Transverse colon (tissue), 4 donors: ENCODE results near the gene BTLA. TPM values are rescaled to one million over a fixed set of nuclear protein-coding genes. Genes with fewer than 3 reads are reported as not detected.

Experiments
- DNase-seq: peaks from one replicate; pipeline ENCODE4 v3.0.0-alpha.2; 2019
- H3K27ac ChIP-seq, 4 donors: fragments of 200-600 bp; sonication (generic); 2 replicates each; pipeline ENCODE4 v1.5.1; 2016 to 2018; ENCODE audit warnings: inconsistent platforms in 4 of 4
- H3K27me3 ChIP-seq: fragments of 200-600 bp; sonication (generic); 2 replicates; pipeline ENCODE4 v1.5.1; 2017; ENCODE audit warnings: inconsistent platforms
- H3K36me3 ChIP-seq, 4 donors: fragments of 200-600 bp; sonication (generic); 2 replicates each; pipeline ENCODE4 v1.5.1; 2017 to 2019; ENCODE audit warnings: inconsistent platforms in 4 of 4
- H3K4me1 ChIP-seq, 4 donors: fragments of 200-600 bp; sonication (generic); 2 replicates each; pipeline ENCODE4 v1.5.1; 2017 to 2020; ENCODE audit warnings: inconsistent platforms in 4 of 4
- H3K4me3 ChIP-seq, 4 donors: fragments of 200-600 bp; sonication (generic); 1 replicate in 1 of 4; 2 replicates in 3 of 4; pipeline versions ENCODE4 v1.5.1 to v1.6.1; 2017 to 2019; ENCODE audit warnings: inconsistent platforms in 4 of 4
- H3K9me3 ChIP-seq, 2 donors: fragments of 200-600 bp; sonication (generic); 2 replicates each; pipeline ENCODE4 v1.5.1; 2017 to 2019; ENCODE audit warnings: inconsistent platforms in 2 of 2
- EP300 ChIP-seq: sonication (generic); formaldehyde crosslinking; IDR thresholded peaks from one replicate; pipeline ENCODE4 v1.6.1; 2017; ENCODE audit warnings: antibody characterized with exemption, low read depth
- POLR2A ChIP-seq: fragments of 450-650 bp; IDR thresholded peaks from one replicate; pipeline ENCODE4 v1.6.1; 2016; ENCODE audit warnings: antibody characterized with exemption, mild to moderate bottlenecking, moderate library complexity
- POLR2AphosphoS5 ChIP-seq, 3 donors: sonication (generic); formaldehyde crosslinking; IDR thresholded peaks; one replicate each; pipeline ENCODE4 v1.6.1; 2016; ENCODE audit warnings: antibody characterized with exemption in 3 of 3
- WGBS, 2 donors: methylation state at CpG; one replicate each; pipeline ENCODE4 v1.1.5; 2018; ENCODE audit warnings: low coverage in 1 of 2; 5-methylcytosine and 5-hydroxymethylcytosine counted together
- in situ Hi-C, 4 donors: fragments of 200-750 bp; cut with MboI; loops; one replicate each; pipeline versions ENCODE4 v1.15.0 to v1.15.1; 2017; ENCODE audit warnings: low sequenced_read_pairs in 3 of 4, low pct_ligation_motif_present in 1 of 4, low pct_unique_long_range_greater_than_20kb in 1 of 4
- intact Hi-C: fragments of 100-400 bp; cut with DNase I; formaldehyde crosslinking; loops from one replicate; pipeline ENCODE4 v1.15.1; 2023; ENCODE audit warnings: low total_unique reads
- total RNA-seq, 4 donors: library from RNA; depleted of rRNA; stranded (reverse); fragments of >200 nt; gene quantifications; one replicate each; pipeline ENCODE4 v1.1.0, GENCODE V29; 2016
- TF ChIP-seq, protein P1 (sequence below), 5 experiments: fragments of 200-600 bp in 3 of 5; fragments of 450-650 bp in 2 of 5; sonication (generic) in 3 of 5; IDR thresholded peaks; 1 replicate in 2 of 5; 2 replicates in 3 of 5; pipeline ENCODE4 v1.5.1; 2016 to 2017; ENCODE audit warnings: antibody characterized with exemption in 5 of 5, inconsistent platforms in 3 of 5, mild to moderate bottlenecking in 2 of 5, moderate library complexity in 1 of 5

The BTLA gene
- total RNA-seq, 4 donors from 2014 or later: 0.82 to 12.9 TPM; not detected in 2

GRCh38 chr3:112446343-112446742 is 52.9 kb downstream of the BTLA start:
- TF ChIP-seq POLR2A (no peak), EP300 (no peak), POLR2AphosphoS5 (IDR thresholded peaks at IDR 0.05) (no peak)
- TF ChIP-seq, protein P1, sequence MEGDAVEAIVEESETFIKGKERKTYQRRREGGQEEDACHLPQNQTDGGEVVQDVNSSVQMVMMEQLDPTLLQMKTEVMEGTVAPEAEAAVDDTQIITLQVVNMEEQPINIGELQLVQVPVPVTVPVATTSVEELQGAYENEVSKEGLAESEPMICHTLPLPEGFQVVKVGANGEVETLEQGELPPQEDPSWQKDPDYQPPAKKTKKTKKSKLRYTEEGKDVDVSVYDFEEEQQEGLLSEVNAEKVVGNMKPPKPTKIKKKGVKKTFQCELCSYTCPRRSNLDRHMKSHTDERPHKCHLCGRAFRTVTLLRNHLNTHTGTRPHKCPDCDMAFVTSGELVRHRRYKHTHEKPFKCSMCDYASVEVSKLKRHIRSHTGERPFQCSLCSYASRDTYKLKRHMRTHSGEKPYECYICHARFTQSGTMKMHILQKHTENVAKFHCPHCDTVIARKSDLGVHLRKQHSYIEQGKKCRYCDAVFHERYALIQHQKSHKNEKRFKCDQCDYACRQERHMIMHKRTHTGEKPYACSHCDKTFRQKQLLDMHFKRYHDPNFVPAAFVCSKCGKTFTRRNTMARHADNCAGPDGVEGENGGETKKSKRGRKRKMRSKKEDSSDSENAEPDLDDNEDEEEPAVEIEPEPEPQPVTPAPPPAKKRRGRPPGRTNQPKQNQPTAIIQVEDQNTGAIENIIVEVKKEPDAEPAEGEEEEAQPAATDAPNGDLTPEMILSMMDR (IDR thresholded peaks at IDR 0.05): no peak

DNA sequence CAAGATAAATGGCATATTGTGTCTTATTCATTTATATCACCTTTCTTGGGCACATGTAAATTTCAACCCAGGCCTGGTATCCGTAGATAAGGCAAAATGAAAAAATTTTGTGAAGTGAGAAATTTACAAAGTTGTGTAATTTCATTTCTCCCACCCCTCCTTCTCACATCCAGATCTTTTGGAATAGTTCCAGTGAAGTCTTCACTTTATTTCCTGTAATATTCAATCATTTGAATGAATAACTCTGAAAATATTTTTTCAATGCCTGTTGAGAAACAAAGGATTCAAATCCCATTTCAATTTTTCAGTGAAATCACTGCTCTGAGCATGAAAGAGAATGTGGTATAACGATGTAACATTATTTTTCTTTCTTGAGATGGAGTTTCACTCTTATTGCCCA is 53.4 kb downstream of the BTLA start:
- Histone ChIP-seq H3K27me3 (no peaks in the 10 kb centered on the region), H3K9me3 (no peaks in the 10 kb centered on the region), H3K4me3 (no peak overlapping the region), H3K4me1 (no peaks in the 10 kb centered on the region), H3K27ac (no peak overlapping the region), H3K36me3 (no peaks in the 10 kb centered on the region)
- in situ Hi-C loops (no loop called here), intact Hi-C loops (no loop called here)
- TF ChIP-seq EP300 (no peak), POLR2AphosphoS5 (IDR thresholded peaks at IDR 0.05) (no peak), POLR2A (no peak)
- TF ChIP-seq, protein P1 (IDR thresholded peaks at IDR 0.05): no peak
- 88 to 100% methylated on average over 1 to 2 of the region's 2 CpGs for WGBS, 2 donors
- DNase-seq: no peak

More at GRCh38 chr3:112446343-112446742, 52.9 kb downstream of the BTLA start:
- intact Hi-C loops (no loop called here), in situ Hi-C loops (no loop called here)
- 85% methylated on average over 1 of the region's 1 CpG; no CpG with 5 or more reads in 1 of the 2 donors for WGBS, 2 donors
- Histone ChIP-seq H3K4me3 (no peak overlapping the region), H3K27me3 (no peaks in the 10 kb centered on the region), H3K4me1 (no peaks in the 10 kb centered on the region), H3K9me3 (no peaks in the 10 kb centered on the region), H3K36me3 (no peaks in the 10 kb centered on the region), H3K27ac (no peak overlapping the region)
- no peak for DNase-seq

DNA sequence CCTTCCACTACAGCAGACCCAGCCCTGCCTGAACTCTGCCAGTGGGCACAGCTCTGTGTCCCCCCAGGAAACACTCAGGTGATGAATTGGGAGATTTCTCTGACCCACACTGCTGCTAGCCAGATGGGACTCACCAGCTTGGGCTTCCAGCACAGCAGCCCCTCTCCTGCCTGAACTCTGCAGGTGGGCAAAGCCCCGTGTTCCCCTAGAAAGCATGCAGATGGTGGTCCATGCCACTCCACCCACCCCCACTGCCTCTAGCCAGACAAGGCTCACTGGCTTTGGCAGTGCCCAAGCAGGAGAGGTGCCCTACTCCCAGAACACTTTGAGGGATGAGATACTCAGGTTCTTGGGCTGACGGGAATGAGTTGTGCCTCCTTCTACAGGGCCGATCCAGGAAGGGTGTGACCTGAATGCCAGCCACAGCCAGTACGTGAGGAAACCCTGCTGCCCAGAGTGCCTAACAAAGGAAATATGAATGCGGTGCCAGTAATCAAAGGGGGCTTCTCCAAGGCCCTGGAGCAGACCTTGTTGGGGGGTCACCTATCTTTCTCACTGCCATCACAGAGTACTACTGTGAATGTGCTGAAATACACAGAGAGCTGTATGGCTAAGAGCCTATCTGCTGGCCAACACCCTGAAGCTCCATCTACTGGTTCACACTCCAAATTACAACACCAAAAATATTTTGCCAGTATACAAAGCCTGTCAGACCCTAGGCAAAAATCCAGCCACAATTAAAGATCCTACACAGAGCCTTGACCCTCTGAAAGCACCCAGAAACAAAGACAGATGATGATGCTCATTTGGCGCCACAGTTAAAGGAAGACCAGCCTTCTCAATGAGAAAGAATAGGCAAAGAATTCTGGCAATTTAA is 61.9 kb downstream of the BTLA start:
- DNase-seq: no peak
- intact Hi-C loops: no loop called here
- 89 to 100% methylated on average over 1 to 6 of the region's 6 CpGs for WGBS, 2 donors
- H3K27ac ChIP-seq: no peak overlapping the region
- no peak overlapping the region for H3K4me3 ChIP-seq
- H3K27me3 ChIP-seq: no peaks in the 10 kb centered on the region
- in situ Hi-C loops: no loop called here
- TF ChIP-seq EP300: no peak
- TF ChIP-seq, protein P1 (IDR thresholded peaks at IDR 0.05): peak in 4 of 5 experiments; percentile 12 to 50 (median 27)
- H3K9me3 ChIP-seq: peaks cover 0 to 9% of the 10 kb centered on the region in 2 donors
- H3K36me3 ChIP-seq: no peaks in the 10 kb centered on the region
- no peaks in the 10 kb centered on the region for H3K4me1 ChIP-seq

GRCh38 chr3:112429960-112430359 is 69.3 kb downstream of the BTLA start:
- no peak overlapping the region for H3K4me3 ChIP-seq
- peaks cover 0 to 5% (median 0%) of the 10 kb centered on the region in 4 donors for H3K4me1 ChIP-seq
- no peak for DNase-seq
- in situ Hi-C loops: no loop called here
- TF ChIP-seq EP300: no peak
- no peak for TF ChIP-seq POLR2A
- TF ChIP-seq, protein P1 (IDR thresholded peaks at IDR 0.05): no peak
- TF ChIP-seq POLR2AphosphoS5 (IDR thresholded peaks at IDR 0.05): no peak
- WGBS, 2 donors: 86 to 88% methylated on average over 3 of the region's 3 CpGs
- no peak overlapping the region for H3K27ac ChIP-seq
- H3K27me3 ChIP-seq: no peaks in the 10 kb centered on the region
- H3K36me3 ChIP-seq: no peaks in the 10 kb centered on the region
- intact Hi-C loops: no loop called here
- no peaks in the 10 kb centered on the region for H3K9me3 ChIP-seq
